SJCRH30 (cell line): ENCODE results near the gene KMO. TPM values are rescaled to one million over a fixed set of nuclear protein-coding genes. Genes with fewer than 3 reads are reported as not detected.
A peak's percentile ranks its signal among the peaks of the same experiment; 100 is the strongest.

Experiments
- DNase-seq, 2 experiments: peaks; one replicate each; pipeline ENCODE4 v3.0.0-alpha.2; 2015 to 2020
- H3K27ac ChIP-seq: fragments of 250-450 bp; sonication (Bioruptor Pico); 2 replicates; pipeline ENCODE4 v1.5.1; 2020; ENCODE audit warnings: mild to moderate bottlenecking, moderate library complexity
- H3K27me3 ChIP-seq: fragments of 250-450 bp; sonication (Bioruptor Pico); 2 replicates; pipeline ENCODE4 v1.5.1; 2020; ENCODE audit warnings: mild to moderate bottlenecking, moderate library complexity
- H3K36me3 ChIP-seq: fragments of 250-450 bp; sonication (Bioruptor Pico); 2 replicates; pipeline ENCODE4 v1.5.1; 2020; ENCODE audit warnings: mild to moderate bottlenecking, moderate library complexity
- H3K4me1 ChIP-seq: fragments of 250-450 bp; sonication (Bioruptor Pico); 2 replicates; pipeline ENCODE4 v1.5.1; 2020; ENCODE audit warnings: mild to moderate bottlenecking, moderate library complexity
- H3K4me3 ChIP-seq: fragments of 250-450 bp; sonication (Bioruptor Pico); 2 replicates; pipeline ENCODE4 v1.5.1; 2020; ENCODE audit warnings: mild to moderate bottlenecking, moderate library complexity
- H3K9me3 ChIP-seq: fragments of 250-450 bp; sonication (Bioruptor Pico); replicated peaks from 2 replicates; pipeline ENCODE4 v1.5.1; 2020; ENCODE audit warnings: mild to moderate bottlenecking, moderate library complexity
- total RNA-seq: library from RNA; depleted of rRNA; stranded (reverse); fragments of >200 nt; shearing (Covaris generic); gene quantifications from 2 replicates; pipeline ENCODE4 v1.2.3, GENCODE V29; 2014

Gene KMO
- total RNA-seq, 1 experiment from 2014 or later, result 0.04 TPM

DNA sequence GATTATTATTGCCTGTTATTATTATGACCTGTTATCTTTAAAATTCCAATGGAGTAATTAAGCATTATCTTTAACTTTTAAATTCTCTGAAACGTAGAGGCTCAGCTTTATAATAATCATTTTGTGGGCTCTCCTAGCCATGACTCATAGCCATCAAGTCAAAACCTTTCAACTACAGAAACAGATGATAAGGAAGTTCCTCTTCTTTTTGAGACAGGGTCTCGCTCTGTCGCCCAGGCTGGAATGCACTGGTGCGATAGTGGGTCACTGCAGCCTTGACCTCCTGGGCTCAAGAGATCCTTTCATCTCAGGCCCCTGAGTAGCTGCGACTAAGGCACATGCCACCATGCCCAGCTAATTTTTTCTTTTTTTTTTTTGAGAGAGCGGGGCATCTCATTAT lies 64.5 kb downstream of the KMO start:
- DNase-seq, result no peak
- Histone ChIP-seq H3K4me3 (no peak overlapping the region), H3K9me3 (no peaks in the 10 kb centered on the region)

DNA sequence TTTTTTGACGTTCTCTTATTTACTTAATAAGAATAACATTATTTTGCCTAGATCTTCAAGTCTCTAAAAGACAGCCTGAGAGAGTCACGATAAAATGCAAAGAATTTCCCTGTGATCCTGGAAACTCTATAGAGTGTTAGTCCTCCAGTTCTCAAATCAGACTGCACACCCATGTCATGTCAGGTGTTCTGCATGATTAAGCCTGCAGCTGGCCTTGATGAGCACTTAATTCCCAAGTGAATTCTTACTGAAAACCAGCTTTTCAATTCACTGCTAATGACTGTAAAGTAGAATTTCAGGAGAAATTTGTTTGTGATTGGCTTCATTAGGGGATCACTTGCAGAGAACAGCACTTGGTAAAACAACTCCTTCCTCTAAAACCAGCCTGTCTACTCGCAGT lies 66.1 kb downstream of the KMO start:
- DNase-seq, result no peak
- Histone ChIP-seq H3K4me3 (no peak overlapping the region), H3K27me3 (no peaks in the 10 kb centered on the region), H3K9me3 (no peaks in the 10 kb centered on the region), H3K36me3 (no peaks in the 10 kb centered on the region), H3K4me1 (no peaks in the 10 kb centered on the region), H3K27ac (no peak overlapping the region)

More for the DNA sequence above, 64.5 kb downstream of the KMO start:
- Histone ChIP-seq H3K4me1 (no peaks in the 10 kb centered on the region), H3K27me3 (no peaks in the 10 kb centered on the region), H3K27ac (no peak overlapping the region), H3K36me3 (no peaks in the 10 kb centered on the region)

GRCh38 chr1:241600496-241600901 lies 68.3 kb downstream of the KMO start:
- DNase-seq, result no peak
- no peaks in the 10 kb centered on the region for H3K27me3 ChIP-seq
- no peaks in the 10 kb centered on the region for H3K4me1 ChIP-seq
- H3K4me3 ChIP-seq, result no peak overlapping the region
- H3K36me3 ChIP-seq, result no peaks in the 10 kb centered on the region
- no peaks in the 10 kb centered on the region for H3K9me3 ChIP-seq
- no peak overlapping the region for H3K27ac ChIP-seq

DNA sequence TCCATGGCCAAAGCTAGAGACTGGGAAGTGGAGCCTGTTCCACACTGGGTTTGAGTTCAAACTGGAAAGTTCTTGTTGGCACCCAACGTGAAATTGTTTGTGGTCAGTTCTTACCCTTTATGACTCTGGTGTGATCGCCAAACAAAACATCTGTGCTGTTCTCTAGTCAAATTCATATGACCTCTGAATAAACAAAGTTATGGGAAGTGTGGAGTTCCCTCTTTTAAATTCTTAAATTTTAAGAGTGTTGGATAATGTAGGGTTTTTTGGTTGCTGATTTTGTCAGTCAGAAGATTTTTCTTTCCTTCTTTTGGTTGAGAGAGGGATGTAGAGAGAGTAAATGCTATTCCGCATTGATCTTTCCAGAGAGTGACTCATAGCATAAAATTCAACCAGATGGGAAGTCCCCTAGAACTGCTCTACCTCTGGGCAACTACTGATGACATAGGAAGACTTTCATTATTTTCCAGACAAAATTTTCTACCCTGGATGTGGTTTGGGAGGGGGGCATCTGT lies 71.6 kb downstream of the KMO start:
- no peak for DNase-seq
- H3K27me3 ChIP-seq, result no peaks in the 10 kb centered on the region
- H3K4me3 ChIP-seq, result no peak overlapping the region
- no peaks in the 10 kb centered on the region for H3K9me3 ChIP-seq
- H3K4me1 ChIP-seq, result no peaks in the 10 kb centered on the region
- no peak overlapping the region for H3K27ac ChIP-seq
- H3K36me3 ChIP-seq, result no peaks in the 10 kb centered on the region

DNA sequence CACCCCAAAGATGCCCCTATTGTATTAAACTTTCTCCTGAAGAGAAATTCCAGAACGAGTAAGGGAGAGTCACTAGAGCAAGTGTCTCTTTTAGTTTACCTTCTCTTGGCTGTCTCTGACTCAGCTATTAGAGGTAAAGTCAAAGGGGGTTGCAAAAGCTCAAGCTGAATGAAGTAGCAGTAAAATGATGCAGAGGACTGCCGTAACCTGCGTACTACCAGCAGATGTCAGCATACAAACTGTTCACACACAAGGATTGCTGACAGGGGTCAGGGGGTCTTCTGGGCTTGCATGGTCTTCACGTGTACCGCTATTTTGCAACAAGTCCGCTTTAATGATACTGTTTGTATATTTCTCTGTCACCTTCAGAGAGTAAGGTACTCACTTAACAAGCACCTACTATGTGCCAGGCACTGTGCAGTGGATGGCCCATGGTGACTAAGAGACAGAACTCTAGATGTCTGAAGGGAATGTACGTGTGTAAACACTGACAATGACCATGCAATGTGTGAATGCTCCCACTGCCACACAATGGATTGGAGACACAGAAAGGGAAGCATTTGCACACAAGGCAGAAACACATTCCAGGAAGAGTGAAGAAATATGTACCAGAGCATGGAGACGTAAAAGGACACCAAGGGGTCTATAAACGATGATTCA lies 73.1 kb downstream of the KMO start:
- Histone ChIP-seq H3K4me1 (0 out of 2 replicates have a peak, but pooled peaks cover 2% of the 10 kb centered on the region), H3K36me3 (no peaks in the 10 kb centered on the region), H3K4me3 (no peak overlapping the region), H3K27ac (no peak overlapping the region), H3K27me3 (no peaks in the 10 kb centered on the region), H3K9me3 (no peaks in the 10 kb centered on the region)
- DNase-seq, result no peak

GRCh38 chr1:241606544-241606943 lies 74.4 kb downstream of the KMO start:
- 0 out of 2 replicates have a peak, but pooled peaks cover 2% of the 10 kb centered on the region for H3K4me1 ChIP-seq
- H3K27me3 ChIP-seq, result no peaks in the 10 kb centered on the region
- no peak for DNase-seq
- no peak overlapping the region for H3K27ac ChIP-seq
- H3K4me3 ChIP-seq, result no peak overlapping the region
- H3K9me3 ChIP-seq, result no peaks in the 10 kb centered on the region
- H3K36me3 ChIP-seq, result no peaks in the 10 kb centered on the region

DNA sequence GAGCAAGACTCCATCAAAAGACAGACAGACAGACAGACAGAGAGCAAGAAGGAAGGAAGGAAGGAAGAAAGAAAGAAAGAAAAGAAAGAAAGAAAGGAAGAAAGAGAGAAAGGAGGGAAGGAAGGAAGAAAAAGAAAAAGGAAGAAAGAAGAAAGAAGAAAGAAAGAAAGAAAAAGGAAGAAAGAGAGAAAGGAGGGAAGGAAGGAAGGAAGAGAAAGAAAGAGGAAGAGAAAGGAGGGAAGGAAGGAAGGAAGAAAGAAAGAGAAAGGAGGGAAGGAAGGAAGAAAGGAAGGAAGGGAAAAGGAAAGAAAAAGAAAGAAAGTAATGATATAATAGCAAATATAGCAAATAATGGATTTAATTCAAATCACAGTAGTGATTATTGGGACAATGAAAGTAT lies 75.3 kb downstream of the KMO start:
- Histone ChIP-seq H3K4me3 (no peak overlapping the region), H3K27me3 (no peaks in the 10 kb centered on the region), H3K27ac (no peak overlapping the region), H3K36me3 (no peaks in the 10 kb centered on the region), H3K9me3 (no peaks in the 10 kb centered on the region), H3K4me1 (0 out of 2 replicates have a peak, but pooled peaks cover 7% of the 10 kb centered on the region)
- no peak for DNase-seq

DNA sequence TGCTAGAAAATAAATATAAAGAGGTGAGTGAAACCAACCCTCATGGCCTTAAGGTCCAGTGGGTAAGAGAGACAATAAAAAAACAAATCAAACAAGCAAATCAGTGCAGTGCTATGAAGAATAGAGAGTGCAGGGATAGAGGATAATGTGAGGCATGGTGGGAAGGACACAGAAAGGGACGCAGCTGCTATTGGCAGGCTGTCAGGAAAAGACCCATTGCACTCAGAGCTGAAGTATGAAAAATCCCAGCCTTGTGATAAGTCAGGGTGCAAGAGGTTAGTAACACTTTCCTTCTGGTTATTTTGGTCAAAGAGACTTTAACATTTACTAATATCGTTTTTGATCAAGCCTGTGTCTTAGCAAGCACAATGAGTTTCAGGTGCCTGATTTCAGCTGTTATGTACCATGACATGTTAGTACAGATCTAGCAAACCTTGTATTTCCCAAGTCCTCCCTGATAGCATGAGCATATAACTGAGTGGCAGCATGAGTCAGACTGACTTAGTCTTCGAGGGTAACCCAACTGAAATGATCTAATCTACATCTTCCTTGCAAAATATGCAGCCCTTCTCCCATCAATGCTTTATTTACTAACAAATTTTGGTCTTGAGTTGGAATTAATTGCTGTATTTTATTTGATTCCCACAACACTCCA lies 76.3 kb downstream of the KMO start:
- Histone ChIP-seq H3K4me1 (peaks cover 14% of the 10 kb centered on the region; the same call in 1 of the 2 replicates), H3K9me3 (no peaks in the 10 kb centered on the region), H3K27me3 (no peaks in the 10 kb centered on the region), H3K27ac (no peak overlapping the region), H3K4me3 (no peak overlapping the region), H3K36me3 (no peaks in the 10 kb centered on the region)
- DNase-seq, result no peak

DNA sequence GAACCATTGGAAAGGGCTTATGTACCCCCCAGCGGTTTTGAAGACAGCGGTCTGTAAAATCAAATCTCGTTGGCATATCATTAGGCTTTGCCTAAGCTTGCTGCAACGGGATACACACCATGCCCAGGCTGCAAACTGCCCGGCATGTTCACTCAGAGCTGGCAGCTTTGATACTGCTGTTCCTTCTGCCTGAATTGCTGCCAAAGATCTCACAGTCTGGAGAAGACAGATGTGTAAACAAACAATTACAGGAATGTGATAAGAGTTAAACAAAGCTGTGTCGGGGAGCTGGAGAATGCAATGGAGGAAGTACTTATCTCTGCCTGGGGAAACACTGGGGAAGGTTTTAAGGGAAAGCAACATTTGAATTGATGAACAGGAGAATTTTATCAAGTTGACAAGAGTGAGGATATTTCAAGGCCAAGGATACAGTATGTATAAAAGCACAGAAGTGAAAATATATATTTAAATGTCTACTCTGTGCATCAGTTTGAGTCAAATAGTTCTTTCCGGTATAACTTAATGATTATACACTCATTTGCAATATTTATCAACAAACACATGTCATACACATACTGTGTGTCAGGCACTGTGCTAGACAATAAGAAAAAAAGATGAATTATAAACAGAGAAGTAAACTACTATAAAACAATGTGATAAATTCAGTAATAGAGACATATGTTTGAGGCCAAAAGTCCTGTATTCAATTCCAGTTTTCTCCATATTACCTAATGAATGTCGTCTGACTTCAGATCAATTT lies 78.1 kb downstream of the KMO start:
- peaks cover 14% of the 10 kb centered on the region; the same call in 1 of the 2 replicates for H3K4me1 ChIP-seq
- H3K27me3 ChIP-seq, result no peaks in the 10 kb centered on the region
- no peaks in the 10 kb centered on the region for H3K9me3 ChIP-seq
- H3K27ac ChIP-seq, result no peak overlapping the region
- no peaks in the 10 kb centered on the region for H3K36me3 ChIP-seq
- no peak overlapping the region for H3K4me3 ChIP-seq
- DNase-seq, result peak; percentile 13 to 25

- no peak overlapping the region for H3K4me3 ChIP-seq
- no peaks in the 10 kb centered on the region for H3K36me3 ChIP-seq
- H3K27ac ChIP-seq, result no peak overlapping the region
- peaks cover 14% of the 10 kb centered on the region; the same call in 1 of the 2 replicates for H3K4me1 ChIP-seq
- DNase-seq, result peak; percentile 7 to 69
- no peaks in the 10 kb centered on the region for H3K27me3 ChIP-seq
- H3K9me3 ChIP-seq, result no peaks in the 10 kb centered on the region
These were observed 78.9 kb downstream of the KMO start for GRCh38 chr1:241611063-241611462.

DNA sequence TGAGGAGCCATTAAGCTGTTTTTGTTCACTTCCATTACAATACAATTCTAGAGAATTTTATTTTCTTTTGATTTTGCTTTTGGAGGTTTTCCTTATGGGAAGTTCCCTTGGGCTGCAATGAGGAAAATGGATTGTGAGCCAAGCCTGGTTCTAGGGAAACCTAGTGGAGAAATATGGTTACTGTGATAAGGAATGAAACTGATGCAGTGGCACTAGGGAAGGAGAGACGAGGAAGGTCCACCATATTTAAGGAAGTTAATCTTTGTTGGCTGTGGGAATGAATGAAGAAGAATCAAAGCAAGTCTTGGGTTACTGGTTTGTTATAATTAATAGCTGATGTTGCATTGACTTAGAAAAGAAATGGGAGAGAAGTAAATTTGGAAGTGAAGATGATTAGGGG lies 79.6 kb downstream of the KMO start:
- Histone ChIP-seq H3K4me3 (no peak overlapping the region), H3K36me3 (no peaks in the 10 kb centered on the region), H3K27me3 (no peaks in the 10 kb centered on the region), H3K4me1 (peaks cover 14% of the 10 kb centered on the region; the same call in 1 of the 2 replicates), H3K27ac (no peak overlapping the region), H3K9me3 (no peaks in the 10 kb centered on the region)
- no peak for DNase-seq

GRCh38 chr1:241612533-241613477 lies 80.6 kb downstream of the KMO start:
- no peaks in the 10 kb centered on the region for H3K27me3 ChIP-seq
- peaks cover 14% of the 10 kb centered on the region; the same call in 1 of the 2 replicates for H3K4me1 ChIP-seq
- H3K27ac ChIP-seq, result peak overlapping the region; percentile 37
- H3K9me3 ChIP-seq, result no peaks in the 10 kb centered on the region
- peak; percentile 11 to 26 for DNase-seq
- H3K36me3 ChIP-seq, result no peaks in the 10 kb centered on the region
- H3K4me3 ChIP-seq, result no peak overlapping the region

DNA sequence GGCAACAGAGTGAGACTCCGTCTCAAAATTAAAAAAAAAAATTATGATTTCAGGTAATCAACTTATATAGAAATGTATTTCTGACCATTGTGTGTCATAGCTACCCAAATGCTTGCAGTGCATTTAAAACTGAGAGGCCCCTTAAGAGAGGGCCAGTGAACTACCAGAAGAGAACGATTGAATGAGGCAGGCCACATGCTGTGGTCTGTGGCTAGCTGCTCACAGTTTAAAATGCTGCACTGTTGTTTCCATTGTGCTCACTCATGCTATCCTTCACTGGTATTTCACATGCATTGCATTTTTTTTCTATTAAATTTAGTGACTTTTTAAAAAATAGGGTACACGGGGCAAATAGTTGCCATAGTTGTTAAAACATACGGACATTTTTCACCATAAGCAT lies 82.0 kb downstream of the KMO start:
- no peaks in the 10 kb centered on the region for H3K9me3 ChIP-seq
- H3K4me1 ChIP-seq, result peaks cover 14% of the 10 kb centered on the region; the same call in 1 of the 2 replicates
- H3K27ac ChIP-seq, result no peak overlapping the region
- no peak for DNase-seq
- no peaks in the 10 kb centered on the region for H3K27me3 ChIP-seq
- no peaks in the 10 kb centered on the region for H3K36me3 ChIP-seq
- H3K4me3 ChIP-seq, result no peak overlapping the region

- Histone ChIP-seq H3K4me3 (no peak overlapping the region), H3K4me1 (peaks cover 14% of the 10 kb centered on the region; the same call in 1 of the 2 replicates), H3K9me3 (no peaks in the 10 kb centered on the region), H3K36me3 (no peaks in the 10 kb centered on the region), H3K27ac (no peak overlapping the region), H3K27me3 (no peaks in the 10 kb centered on the region)
- no peak for DNase-seq
These were observed 82.4 kb downstream of the KMO start for GRCh38 chr1:241614572-241614971.
